Stimulated activated CD4-positive, alpha-beta T cell treated with anti-CD3 and anti-CD28 coated beads, Interleukin-15, amount 100 ng/mL, for 48 hours (primary cell): ENCODE results near the gene RREB1.

Source experiments
- DNase-seq, 2 donors: peaks; one replicate each; pipeline ENCODE4 v3.0.0-alpha.2; 2020; ENCODE audit warnings: low read depth in 2 of 2

Gene RREB1

GRCh38 chr6:7243179-7243981, 135.6 kb downstream of the RREB1 start:
- DNase-seq, result peak in 1 of 2 donors; percentile 26

GRCh38 chr6:7245668-7246393, 138.1 kb downstream of the RREB1 start:
- DNase-seq, result no peak

GRCh38 chr6:7246401-7247178, 138.8 kb downstream of the RREB1 start:
- DNase-seq, result no peak

GRCh38 chr6:7247179-7247456, 139.4 kb downstream of the RREB1 start:
- no peak for DNase-seq

GRCh38 chr6:7247828-7248227, 140.1 kb downstream of the RREB1 start:
- no peak for DNase-seq

GRCh38 chr6:7249391-7249790, 141.6 kb downstream of the RREB1 start:
- no peak for DNase-seq

GRCh38 chr6:7249946-7250643, 142.3 kb downstream of the RREB1 start:
- DNase-seq, result no peak

- no peak for DNase-seq
These were observed 143.1 kb downstream of the RREB1 start for GRCh38 chr6:7250812-7251211.

GRCh38 chr6:7251646-7252260, 144.0 kb downstream of the RREB1 start:
- no peak for DNase-seq

GRCh38 chr6:7252390-7252789, 144.6 kb downstream of the RREB1 start:
- no peak for DNase-seq

- DNase-seq, result no peak
These were observed 147.4 kb downstream of the RREB1 start for GRCh38 chr6:7254980-7255835.

GRCh38 chr6:7255918-7256317, 148.2 kb downstream of the RREB1 start:
- DNase-seq, result no peak

GRCh38 chr6:7256785-7257184, 149.0 kb downstream of the RREB1 start:
- no peak for DNase-seq

GRCh38 chr6:7257521-7258230, 149.9 kb downstream of the RREB1 start:
- DNase-seq, result no peak

- DNase-seq, result no peak
These were observed 150.5 kb downstream of the RREB1 start for GRCh38 chr6:7258231-7258763.

GRCh38 chr6:7260291-7261031, 152.7 kb downstream of the RREB1 start:
- no peak for DNase-seq

GRCh38 chr6:7261032-7261841, 153.5 kb downstream of the RREB1 start:
- peak; percentile 19 to 20 for DNase-seq

- no peak for DNase-seq
These were observed 154.2 kb downstream of the RREB1 start for GRCh38 chr6:7261852-7262461.
